Vagina (tissue), 2 donors: ENCODE measurements around the gene CYP27C1. TPM values are rescaled to one million over a fixed set of nuclear protein-coding genes. Genes with fewer than 3 reads are reported as not detected.
A peak's percentile ranks its signal among the peaks of the same experiment; 100 is the strongest.

Source experiments
- DNase-seq, 2 donors: peaks; one replicate each; pipeline ENCODE4 v3.0.0-alpha.2; 2017; ENCODE audit errors: extremely low spot score in 2 of 2
- H3K27ac ChIP-seq: fragments of 200-600 bp; sonication (generic); one replicate; pipeline ENCODE4 v1.5.1; 2019
- H3K27me3 ChIP-seq: fragments of 200-600 bp; sonication (generic); one replicate; pipeline ENCODE4 v1.5.1; 2019
- H3K36me3 ChIP-seq, 2 donors: fragments of 200-600 bp; sonication (generic); one replicate each; pipeline ENCODE4 v1.5.1; 2017 to 2019
- H3K4me1 ChIP-seq: fragments of 200-600 bp; sonication (generic); one replicate; pipeline ENCODE4 v1.5.1; 2019
- H3K4me3 ChIP-seq, 2 donors: fragments of 200-600 bp; sonication (generic); 1 replicate in 1 of 2; 2 replicates in 1 of 2; pipeline ENCODE4 v1.5.1; 2016 to 2019
- H3K9me3 ChIP-seq: fragments of 200-600 bp; sonication (generic); one replicate; pipeline ENCODE4 v1.5.1; 2019
- CTCF ChIP-seq, 3 experiments: fragments of 450-650 bp in 2 of 3; fragments of 200-600 bp in 1 of 3; sonication (generic) in 1 of 3; IDR thresholded peaks; one replicate each; pipeline ENCODE4 v1.5.1; 2017 to 2019; ENCODE audit warnings: antibody characterized with exemption in 3 of 3, mild to moderate bottlenecking in 2 of 3, moderate library complexity in 2 of 3
- POLR2A ChIP-seq, 2 donors: fragments of 450-650 bp; IDR thresholded peaks; one replicate each; pipeline ENCODE4 v1.6.1; 2017; ENCODE audit warnings: antibody characterized with exemption in 2 of 2, mild to moderate bottlenecking in 2 of 2, moderate library complexity in 2 of 2
- POLR2AphosphoS5 ChIP-seq, 2 donors: sonication (generic); formaldehyde crosslinking; IDR thresholded peaks; one replicate each; pipeline ENCODE4 v1.9.0; 2017; ENCODE audit warnings: antibody characterized with exemption in 2 of 2, mild to moderate bottlenecking in 2 of 2, low read depth in 1 of 2; ENCODE audit not compliant: insufficient read depth in 1 of 2
- intact Hi-C: fragments of 100-400 bp; cut with DNase I; formaldehyde crosslinking; loops from one replicate; pipeline ENCODE4 v1.15.1; 2023
- total RNA-seq: library from RNA; depleted of rRNA; stranded (reverse); fragments of >200 nt; gene quantifications from one replicate; pipeline ENCODE4 v1.2.3, GENCODE V29; 2016

Gene CYP27C1
- total RNA-seq, 1 donor from 2014 or later = 3.2 TPM

DNA sequence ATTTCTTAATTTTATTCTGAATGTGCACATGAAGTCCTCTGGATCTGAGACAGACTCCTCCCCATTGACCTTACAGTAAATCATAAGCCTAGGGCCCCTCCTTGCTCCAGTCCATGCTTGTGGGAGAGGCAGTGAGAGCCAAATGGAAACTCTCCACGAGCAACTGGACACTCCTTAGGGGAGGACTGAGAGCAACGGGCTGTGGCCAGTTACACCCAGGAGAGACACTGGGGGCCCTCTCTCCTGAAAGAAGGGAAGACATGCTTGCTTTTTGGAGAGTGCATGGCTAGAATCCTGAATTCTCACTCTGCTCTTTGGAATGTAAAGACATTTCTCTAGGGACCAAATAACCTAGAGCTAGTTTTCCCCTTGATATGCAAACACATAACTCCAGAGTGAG lies 64.2 kb downstream of the CYP27C1 start:
- no peaks in the 10 kb centered on the region for H3K27me3 ChIP-seq
- TF ChIP-seq CTCF (IDR thresholded peaks at IDR 0.05) = no peak
- no peak for TF ChIP-seq POLR2AphosphoS5 (IDR thresholded peaks at IDR 0.05; ENCODE audit: insufficient read depth in 1 of 2, low read depth in 1 of 2)
- TF ChIP-seq POLR2A (IDR thresholded peaks at IDR 0.05) = no peak
- intact Hi-C loops = no loop called here
- peaks cover 18% of the 10 kb centered on the region for H3K4me1 ChIP-seq
- peak; percentile 77 to 89 for DNase-seq
- peak overlapping the region; percentile 40 for H3K27ac ChIP-seq
- H3K36me3 ChIP-seq = no peaks in the 10 kb centered on the region
- no peaks in the 10 kb centered on the region for H3K9me3 ChIP-seq
- no peak overlapping the region for H3K4me3 ChIP-seq

GRCh38 chr2:127155028-127155581 lies 65.0 kb downstream of the CYP27C1 start:
- DNase-seq = peak; percentile 58 to 81
- intact Hi-C loops = no loop called here
- Histone ChIP-seq H3K36me3 (no peaks in the 10 kb centered on the region), H3K4me3 (no peak overlapping the region), H3K4me1 (peaks cover 18% of the 10 kb centered on the region), H3K9me3 (no peaks in the 10 kb centered on the region), H3K27ac (peak overlapping the region; percentile 78), H3K27me3 (no peaks in the 10 kb centered on the region)
- TF ChIP-seq POLR2A (IDR thresholded peaks at IDR 0.05) (no peak), POLR2AphosphoS5 (IDR thresholded peaks at IDR 0.05; ENCODE audit: insufficient read depth in 1 of 2, low read depth in 1 of 2) (no peak), CTCF (IDR thresholded peaks at IDR 0.05) (no peak)

DNA sequence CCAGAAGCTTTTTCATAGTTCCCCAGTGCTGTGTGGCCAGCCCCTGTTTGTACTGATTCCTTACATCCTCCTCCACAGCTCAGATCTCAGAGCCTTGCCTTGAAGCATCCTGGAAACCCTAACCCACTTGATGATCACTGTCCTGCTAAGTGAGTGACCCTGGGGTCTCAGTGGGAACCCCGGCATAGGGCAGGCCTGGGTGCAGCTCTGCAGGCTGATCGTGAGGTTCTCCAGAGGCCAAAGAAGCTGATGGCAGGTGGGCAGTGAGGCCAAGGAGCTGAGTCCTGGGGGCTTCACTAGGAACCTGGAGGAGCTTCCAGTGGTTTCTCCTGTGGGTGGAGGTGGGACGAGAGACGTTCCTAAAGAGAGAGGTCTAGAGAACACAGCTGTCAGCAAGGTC lies 65.7 kb downstream of the CYP27C1 start:
- intact Hi-C loops = no loop called here
- DNase-seq = peak in 1 of 2 donors; percentile 40
- TF ChIP-seq POLR2AphosphoS5 (IDR thresholded peaks at IDR 0.05; ENCODE audit: insufficient read depth in 1 of 2, low read depth in 1 of 2) (no peak), CTCF (IDR thresholded peaks at IDR 0.05) (no peak), POLR2A (IDR thresholded peaks at IDR 0.05) (no peak)
- Histone ChIP-seq H3K27ac (peak overlapping the region; percentile 78), H3K36me3 (no peaks in the 10 kb centered on the region), H3K4me1 (peaks cover 18% of the 10 kb centered on the region), H3K27me3 (no peaks in the 10 kb centered on the region), H3K4me3 (no peak overlapping the region), H3K9me3 (no peaks in the 10 kb centered on the region)

DNA sequence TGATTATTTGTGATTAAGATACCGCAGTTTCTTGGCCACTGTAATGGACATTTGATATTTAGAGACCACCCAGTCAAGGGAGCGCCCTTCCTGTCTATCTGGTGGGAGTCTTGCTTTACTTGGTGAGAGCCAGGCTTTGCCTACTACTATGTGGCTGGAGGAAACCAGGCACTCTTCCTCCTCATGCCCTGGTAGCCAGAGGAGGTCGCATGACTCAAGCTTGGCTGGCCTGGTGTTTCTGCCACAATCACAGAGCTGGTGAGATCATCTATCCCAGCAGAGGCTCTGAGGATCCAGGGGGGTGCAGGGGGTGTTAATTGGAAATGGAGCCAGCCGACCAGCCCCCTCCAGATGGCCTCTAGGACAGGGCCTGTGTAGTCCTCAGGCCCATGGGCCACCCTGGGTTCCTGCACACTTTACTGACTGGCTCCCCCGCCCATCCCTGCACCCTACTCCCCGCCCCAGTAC lies 66.4 kb downstream of the CYP27C1 start:
- Histone ChIP-seq H3K27me3 (no peaks in the 10 kb centered on the region), H3K4me3 (no peak overlapping the region), H3K36me3 (no peaks in the 10 kb centered on the region), H3K27ac (peak overlapping the region; percentile 78), H3K4me1 (peaks cover 18% of the 10 kb centered on the region), H3K9me3 (no peaks in the 10 kb centered on the region)
- peak; percentile 58 to 83 for DNase-seq
- TF ChIP-seq POLR2A (IDR thresholded peaks at IDR 0.05) (no peak), POLR2AphosphoS5 (IDR thresholded peaks at IDR 0.05; ENCODE audit: insufficient read depth in 1 of 2, low read depth in 1 of 2) (no peak), CTCF (IDR thresholded peaks at IDR 0.05) (no peak)
- intact Hi-C loops = no loop called here

GRCh38 chr2:127150996-127151395 lies 69.1 kb downstream of the CYP27C1 start:
- H3K4me3 ChIP-seq = no peak overlapping the region
- H3K4me1 ChIP-seq = peaks cover 15% of the 10 kb centered on the region
- H3K36me3 ChIP-seq = no peaks in the 10 kb centered on the region
- H3K27ac ChIP-seq = no peak overlapping the region
- no peaks in the 10 kb centered on the region for H3K27me3 ChIP-seq
- no peak for TF ChIP-seq CTCF (IDR thresholded peaks at IDR 0.05)
- TF ChIP-seq POLR2A (IDR thresholded peaks at IDR 0.05) = no peak
- TF ChIP-seq POLR2AphosphoS5 (IDR thresholded peaks at IDR 0.05; ENCODE audit: insufficient read depth in 1 of 2, low read depth in 1 of 2) = no peak
- DNase-seq = no peak
- intact Hi-C loops = no loop called here
- H3K9me3 ChIP-seq = no peaks in the 10 kb centered on the region
